PC-3 (cell line): Measurements from ENCODE around the gene KIF1C. TPM values are rescaled to one million over a fixed set of nuclear protein-coding genes. Genes with fewer than 3 reads are reported as not detected.
A peak's percentile ranks its signal among the peaks of the same experiment; 100 is the strongest.

Experiments
- ATAC-seq: fragments of 200-7000 bp; cut with Tn5 transposase; 2 replicates; pipeline ENCODE4 v1.9.1; 2020; ENCODE audit warnings: mild to moderate bottlenecking, moderate library complexity
- BruUV-seq: library from RNA; stranded (reverse); fragments of 400-500 nt; replicated peaks from 2 replicates; lab custom pipeline; 2021; lab: Mats Ljungman, UMichigan
- CTCF ChIA-PET: fragments of 300-600 bp; sonication (Branson Sonifier 250); formaldehyde crosslinking; loops from one replicate; lab custom pipeline; 2022; ENCODE audit warnings: antibody characterized with exemption; lab: Charles Lee
- POLR2A ChIA-PET: fragments of 300-600 bp; sonication (Branson Sonifier 250); formaldehyde crosslinking; loops from one replicate; lab custom pipeline; 2022; ENCODE audit warnings: antibody characterized with exemption; ENCODE audit not compliant: unreplicated experiment; lab: Charles Lee
- DNase-seq: peaks from one replicate; pipeline ENCODE4 v3.0.0-alpha.2; 2015
- H2AFZ ChIP-seq: fragments of 300-600 bp; sonication (generic); 2 replicates; pipeline ENCODE4 v1.6.0; 2016; ENCODE audit warnings: antibody characterized with exemption, low read length
- H3F3A ChIP-seq: fragments of 300-600 bp; sonication (generic); one replicate; pipeline ENCODE4 v1.6.0; 2017; ENCODE audit warnings: antibody characterized with exemption, low read length, control low read depth, mild to moderate bottlenecking; ENCODE audit not compliant: unreplicated experiment
- H3K27ac ChIP-seq: fragments of 300-600 bp; sonication (generic); 2 replicates; pipeline ENCODE4 v1.5.1; 2016; ENCODE audit warnings: mild to moderate bottlenecking, low read length
- H3K27me3 ChIP-seq: fragments of 300-600 bp; sonication (generic); 2 replicates; pipeline ENCODE4 v1.6.1; 2016; ENCODE audit warnings: low read length, mixed read lengths
- H3K36me3 ChIP-seq: fragments of 300-600 bp; sonication (generic); 2 replicates; pipeline ENCODE4 v1.6.1; 2016; ENCODE audit warnings: low read depth, mixed run types, low read length, mixed read lengths
- H3K4me1 ChIP-seq: fragments of 300-600 bp; sonication (generic); 2 replicates; pipeline ENCODE4 v1.5.1; 2016; ENCODE audit warnings: low read length; ENCODE audit not compliant: insufficient read depth
- H3K4me2 ChIP-seq: fragments of 300-600 bp; sonication (generic); 2 replicates; pipeline ENCODE4 v1.6.0; 2016; ENCODE audit warnings: low read length
- H3K4me3 ChIP-seq: fragments of 300-600 bp; sonication (generic); 2 replicates; pipeline ENCODE4 v1.5.1; 2016; ENCODE audit warnings: mild to moderate bottlenecking, low read length, mixed read lengths
- H3K79me2 ChIP-seq: fragments of 300-600 bp; sonication (generic); 2 replicates; pipeline ENCODE4 v1.6.1; 2017; ENCODE audit warnings: low read length, mixed read lengths
- H3K9ac ChIP-seq: fragments of 300-600 bp; sonication (generic); 2 replicates; pipeline ENCODE4 v1.6.0; 2016; ENCODE audit warnings: mild to moderate bottlenecking, low read length
- H3K9me2 ChIP-seq: fragments of 300-600 bp; sonication (generic); replicated peaks from 2 replicates; pipeline ENCODE4 v1.6.1; 2016; ENCODE audit warnings: mixed run types, low read length, mixed read lengths
- H3K9me3 ChIP-seq: fragments of 300-600 bp; sonication (generic); 2 replicates; pipeline ENCODE4 v1.6.1; 2016; ENCODE audit warnings: low read length, mixed read lengths
- H4K20me1 ChIP-seq: fragments of 300-600 bp; sonication (generic); 2 replicates; pipeline ENCODE4 v1.6.1; 2016; ENCODE audit warnings: low read length, mixed read lengths
- EZH2 ChIP-seq: fragments of 300-600 bp; sonication (generic); IDR thresholded peaks from one replicate; pipeline ENCODE4 v1.6.1; 2017; ENCODE audit warnings: antibody characterized with exemption, mild to moderate bottlenecking, low read length; ENCODE audit not compliant: unreplicated experiment
- EZH2phosphoT487 ChIP-seq: fragments of 300-600 bp; sonication (generic); IDR thresholded peaks from 2 replicates; pipeline ENCODE4 v1.6.1; 2018; ENCODE audit warnings: mild to moderate bottlenecking, antibody characterized with exemption, low read length, borderline replicate concordance
- intact Hi-C: fragments of 100-400 bp; cut with micrococcal nuclease; formaldehyde crosslinking; loops from 2 replicates; pipeline ENCODE4 v1.9.0; 2023
- total RNA-seq: library from RNA; depleted of rRNA; stranded (reverse); fragments of >200 nt; gene quantifications from 2 replicates; pipeline ENCODE4 v1.2.3, GENCODE V29; 2014
- TF ChIP-seq, protein P1 (sequence below): fragments of 300-600 bp; sonication (generic); conservative IDR thresholded peaks from 2 replicates; pipeline ENCODE4 v1.5.1; 2017; ENCODE audit warnings: antibody characterized with exemption, low read depth, mild to moderate bottlenecking, low read length

KIF1C gene
- total RNA-seq, 1 experiment from 2014 or later, result 60.9 TPM

DNA sequence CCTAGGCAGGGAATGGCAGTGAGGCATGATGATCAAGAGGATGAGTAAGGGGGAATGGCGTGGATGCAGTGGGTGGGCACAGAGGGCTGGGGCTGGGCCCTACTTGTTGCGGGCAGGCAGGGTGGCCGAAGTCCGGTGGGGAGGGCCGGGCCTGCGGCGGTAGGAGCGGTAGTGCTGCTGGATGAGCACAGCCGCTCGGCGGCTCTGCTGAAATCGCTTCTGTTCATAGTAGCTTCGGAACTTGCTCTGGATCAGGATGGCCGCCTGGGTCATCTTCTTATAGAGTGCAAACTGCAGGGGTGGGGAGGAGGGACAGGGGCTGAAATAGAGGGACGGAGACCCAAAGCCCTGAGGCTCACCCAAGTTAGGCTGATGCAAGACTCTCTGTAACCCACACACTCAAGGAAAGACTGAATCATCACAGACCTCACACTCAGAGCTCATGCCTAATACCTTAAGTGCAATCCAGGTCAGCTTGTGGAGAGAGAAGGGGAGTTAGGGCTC is 28.7 kb upstream of the KIF1C start:
- Histone ChIP-seq H3K27me3 (no peaks in the 10 kb centered on the region), H3K36me3 (no peaks in the 10 kb centered on the region; the same call in 1 of the 2 replicates), H3K9ac (no peak overlapping the region), H3K27ac (peak overlapping the region; percentile 13; the same call in 1 of the 2 replicates), H4K20me1 (no peaks in the 10 kb centered on the region), H3K4me2 (peak overlapping the region; percentile 98; the same call in 1 of the 2 replicates), H2AFZ (no peak overlapping the region), H3K9me3 (no peaks in the 10 kb centered on the region), H3K79me2 (peaks cover 12% of the 10 kb centered on the region; the same call in 1 of the 2 replicates), H3K4me3 (no peak overlapping the region), H3F3A (no peaks in the 10 kb centered on the region), H3K4me1 (peaks cover 23% of the 10 kb centered on the region), H3K9me2 (no peaks in the 10 kb centered on the region)
- no peak for ATAC-seq
- TF ChIP-seq, protein P1, sequence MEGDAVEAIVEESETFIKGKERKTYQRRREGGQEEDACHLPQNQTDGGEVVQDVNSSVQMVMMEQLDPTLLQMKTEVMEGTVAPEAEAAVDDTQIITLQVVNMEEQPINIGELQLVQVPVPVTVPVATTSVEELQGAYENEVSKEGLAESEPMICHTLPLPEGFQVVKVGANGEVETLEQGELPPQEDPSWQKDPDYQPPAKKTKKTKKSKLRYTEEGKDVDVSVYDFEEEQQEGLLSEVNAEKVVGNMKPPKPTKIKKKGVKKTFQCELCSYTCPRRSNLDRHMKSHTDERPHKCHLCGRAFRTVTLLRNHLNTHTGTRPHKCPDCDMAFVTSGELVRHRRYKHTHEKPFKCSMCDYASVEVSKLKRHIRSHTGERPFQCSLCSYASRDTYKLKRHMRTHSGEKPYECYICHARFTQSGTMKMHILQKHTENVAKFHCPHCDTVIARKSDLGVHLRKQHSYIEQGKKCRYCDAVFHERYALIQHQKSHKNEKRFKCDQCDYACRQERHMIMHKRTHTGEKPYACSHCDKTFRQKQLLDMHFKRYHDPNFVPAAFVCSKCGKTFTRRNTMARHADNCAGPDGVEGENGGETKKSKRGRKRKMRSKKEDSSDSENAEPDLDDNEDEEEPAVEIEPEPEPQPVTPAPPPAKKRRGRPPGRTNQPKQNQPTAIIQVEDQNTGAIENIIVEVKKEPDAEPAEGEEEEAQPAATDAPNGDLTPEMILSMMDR, result no peak
- TF ChIP-seq EZH2phosphoT487, result no peak
- DNase-seq, result peak; percentile 31
- CTCF ChIA-PET, result no interaction called here
- intact Hi-C loops, result no loop called here
- BruUV-seq, result no TSS peak
- POLR2A ChIA-PET, result interaction anchor here (0.5 kb wide), 1 partner anchor 20 kb away, joined by 4 read pairs; no protein-coding TSS in a partner anchor

GRCh38 chr17:4969551-4970173 is 28.1 kb upstream of the KIF1C start:
- Histone ChIP-seq H3K27ac (no peak overlapping the region), H3K4me3 (no peak overlapping the region), H2AFZ (no peak overlapping the region), H3K4me2 (no peak overlapping the region), H3F3A (no peaks in the 10 kb centered on the region), H3K9me2 (no peaks in the 10 kb centered on the region), H3K9me3 (no peaks in the 10 kb centered on the region), H3K9ac (no peak overlapping the region), H3K27me3 (no peaks in the 10 kb centered on the region), H3K79me2 (peaks cover 12% of the 10 kb centered on the region; the same call in 1 of the 2 replicates), H3K36me3 (no peaks in the 10 kb centered on the region; the same call in 1 of the 2 replicates), H3K4me1 (peaks cover 23% of the 10 kb centered on the region), H4K20me1 (no peaks in the 10 kb centered on the region)
- ATAC-seq (no peak), DNase-seq (no peak)
- intact Hi-C loops, result no loop called here
- TF ChIP-seq, protein P1, result no peak
- TF ChIP-seq EZH2, result no peak
- TF ChIP-seq EZH2phosphoT487, result no peak
- CTCF ChIA-PET, result no interaction called here
- no TSS peak for BruUV-seq
- POLR2A ChIA-PET, result interaction anchor here (0.5 kb wide), 1 partner anchor 20 kb away, joined by 4 read pairs; no protein-coding TSS in a partner anchor

GRCh38 chr17:4970273-4970672 is 27.5 kb upstream of the KIF1C start:
- H3K27ac ChIP-seq, result no peak overlapping the region
- no peak overlapping the region for H3K9ac ChIP-seq
- BruUV-seq, result no TSS peak
- peaks cover 12% of the 10 kb centered on the region; the same call in 1 of the 2 replicates for H3K79me2 ChIP-seq
- no peaks in the 10 kb centered on the region for H4K20me1 ChIP-seq
- H3K4me1 ChIP-seq, result peaks cover 23% of the 10 kb centered on the region
- TF ChIP-seq EZH2 (no peak), EZH2phosphoT487 (no peak)
- TF ChIP-seq, protein P1, result no peak
- CTCF ChIA-PET, result no interaction called here
- no peak for ATAC-seq
- H3F3A ChIP-seq, result no peaks in the 10 kb centered on the region
- H3K9me2 ChIP-seq, result no peaks in the 10 kb centered on the region
- H3K4me2 ChIP-seq, result no peak overlapping the region
- H3K27me3 ChIP-seq, result no peaks in the 10 kb centered on the region
- no peak for DNase-seq
- intact Hi-C loops, result no loop called here
- H3K36me3 ChIP-seq, result no peaks in the 10 kb centered on the region; the same call in 1 of the 2 replicates
- H2AFZ ChIP-seq, result no peak overlapping the region
- no peaks in the 10 kb centered on the region for H3K9me3 ChIP-seq
- POLR2A ChIA-PET, result no interaction called here
- H3K4me3 ChIP-seq, result no peak overlapping the region
